SK-N-MC (cell line): ENCODE data around the gene METAP2.

Experiments
- EZH2 ChIP-seq: fragments of 200-600 bp; sonication (generic); IDR thresholded peaks from one replicate; pipeline ENCODE4 v1.6.1; 2017; ENCODE audit warnings: antibody characterized with exemption
- FOXP2 ChIP-seq: optimal IDR thresholded peaks from 2 replicates; pipeline ENCODE3; 2011; ENCODE audit warnings: mild to moderate bottlenecking, moderate library complexity; ENCODE audit not compliant: insufficient read depth; ENCODE audit errors: extremely low read length, control extremely low read depth
- POLR2AphosphoS5 ChIP-seq: IDR thresholded peaks from 2 replicates; pipeline ENCODE4 v1.6.1; 2012; ENCODE audit warnings: mild to moderate bottlenecking, low read depth, low read length, borderline replicate concordance

- TF ChIP-seq EZH2: no peak
- no peak for TF ChIP-seq POLR2AphosphoS5
- no peak for TF ChIP-seq FOXP2
These were observed 75.6 kb downstream of the METAP2 start for GRCh38 chr12:95549392-95550084.
